Mammary epithelial cell (primary cell): ENCODE measurements around the gene TMEM269.

Source experiments
- EZH2 ChIP-seq: IDR thresholded peaks from 2 replicates; pipeline ENCODE4 v1.6.1; 2012; ENCODE audit warnings: low read length, inconsistent platforms, borderline replicate concordance
- TF ChIP-seq, protein P1 (sequence below), 2 donors: IDR thresholded peaks in 1 of 2; conservative IDR thresholded peaks in 1 of 2; 2 replicates each; pipeline ENCODE4 v1.5.1; 2011 to 2012; ENCODE audit warnings: inconsistent platforms in 2 of 2, low read length in 2 of 2, mild to moderate bottlenecking in 2 of 2, control low read depth in 1 of 2, low read depth in 1 of 2; ENCODE audit not compliant: insufficient read depth in 1 of 2; ENCODE audit errors: extremely low read depth in 1 of 2

DNA sequence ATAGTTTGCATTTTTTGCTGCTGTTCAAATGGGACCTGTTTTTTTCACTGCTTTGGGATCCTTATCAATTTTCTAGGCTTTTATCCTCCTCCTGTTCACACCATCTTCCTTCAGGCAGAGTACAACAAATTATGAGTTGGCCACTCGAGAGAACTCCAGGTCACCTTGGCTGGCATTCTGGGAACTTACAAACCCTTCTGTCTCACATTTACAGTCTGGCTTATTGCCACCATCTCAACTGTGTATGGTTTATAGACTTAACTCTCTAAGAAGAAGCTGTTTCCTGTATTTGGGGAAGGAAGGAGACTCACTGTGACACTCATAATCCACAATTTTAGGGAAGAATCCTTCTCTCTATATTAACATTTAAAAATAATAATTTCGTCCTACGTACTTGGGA lies 56.2 kb downstream of the TMEM269 start:
- TF ChIP-seq, protein P1, sequence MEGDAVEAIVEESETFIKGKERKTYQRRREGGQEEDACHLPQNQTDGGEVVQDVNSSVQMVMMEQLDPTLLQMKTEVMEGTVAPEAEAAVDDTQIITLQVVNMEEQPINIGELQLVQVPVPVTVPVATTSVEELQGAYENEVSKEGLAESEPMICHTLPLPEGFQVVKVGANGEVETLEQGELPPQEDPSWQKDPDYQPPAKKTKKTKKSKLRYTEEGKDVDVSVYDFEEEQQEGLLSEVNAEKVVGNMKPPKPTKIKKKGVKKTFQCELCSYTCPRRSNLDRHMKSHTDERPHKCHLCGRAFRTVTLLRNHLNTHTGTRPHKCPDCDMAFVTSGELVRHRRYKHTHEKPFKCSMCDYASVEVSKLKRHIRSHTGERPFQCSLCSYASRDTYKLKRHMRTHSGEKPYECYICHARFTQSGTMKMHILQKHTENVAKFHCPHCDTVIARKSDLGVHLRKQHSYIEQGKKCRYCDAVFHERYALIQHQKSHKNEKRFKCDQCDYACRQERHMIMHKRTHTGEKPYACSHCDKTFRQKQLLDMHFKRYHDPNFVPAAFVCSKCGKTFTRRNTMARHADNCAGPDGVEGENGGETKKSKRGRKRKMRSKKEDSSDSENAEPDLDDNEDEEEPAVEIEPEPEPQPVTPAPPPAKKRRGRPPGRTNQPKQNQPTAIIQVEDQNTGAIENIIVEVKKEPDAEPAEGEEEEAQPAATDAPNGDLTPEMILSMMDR (conservative IDR thresholded peaks at IDR 0.05 in 1 of 2, IDR thresholded peaks at IDR 0.05 in 1 of 2; ENCODE audit: extremely low read depth in 1 of 2, insufficient read depth in 1 of 2, low read depth in 1 of 2, low read length in 2 of 2) = no peak
- no peak for TF ChIP-seq EZH2
